GM15510 (cell line): ENCODE results near the gene ACTR1A.

ENCODE experiments used
- POLR2A ChIP-seq: IDR thresholded peaks from 3 replicates; pipeline ENCODE4 v1.6.1; 2011; ENCODE audit warnings: borderline replicate concordance; ENCODE audit not compliant: insufficient read length; ENCODE audit errors: extremely low read depth

Gene ACTR1A

GRCh38 chr10:102503264-102504178 lies 1.0 kb upstream of the ACTR1A start, which contains the start of gene SUFU:
Gene SUFU, plus strand, starts transcription at chr10:102503972. Its CDS starts 181 bp downstream, at chr10:102504153.
- TF ChIP-seq POLR2A = peak; percentile 87

GRCh38 chr10:102502029-102502336 lies 529 bp downstream of the ACTR1A start:
- TF ChIP-seq POLR2A = no peak

GRCh38 chr10:102501201-102502028 lies 1.1 kb downstream of the ACTR1A start:
- TF ChIP-seq POLR2A = no peak

GRCh38 chr10:102499356-102499755 lies 3.2 kb downstream of the ACTR1A start:
- TF ChIP-seq POLR2A = no peak

- TF ChIP-seq POLR2A = no peak
Measured at GRCh38 chr10:102497545-102497944, 5.0 kb downstream of the ACTR1A start.

- no peak for TF ChIP-seq POLR2A
Measured at GRCh38 chr10:102493771-102494170, 8.7 kb downstream of the ACTR1A start.

GRCh38 chr10:102492983-102493382 lies 9.5 kb downstream of the ACTR1A start:
- no peak for TF ChIP-seq POLR2A

- TF ChIP-seq POLR2A = no peak
Measured at GRCh38 chr10:102492344-102492939, 10.1 kb downstream of the ACTR1A start.

- TF ChIP-seq POLR2A = no peak
Measured at GRCh38 chr10:102491136-102491535, 11.4 kb downstream of the ACTR1A start.

- TF ChIP-seq POLR2A = no peak
Measured at GRCh38 chr10:102485093-102485784, 17.3 kb downstream of the ACTR1A start.

- no peak for TF ChIP-seq POLR2A
Measured at GRCh38 chr10:102484021-102484420, 18.5 kb downstream of the ACTR1A start.

- TF ChIP-seq POLR2A = no peak
Measured at GRCh38 chr10:102480396-102480795, 22.1 kb downstream of the ACTR1A start.

GRCh38 chr10:102479651-102480050 lies 22.9 kb downstream of the ACTR1A start:
- no peak for TF ChIP-seq POLR2A

GRCh38 chr10:102476466-102477141 lies 25.9 kb downstream of the ACTR1A start:
- TF ChIP-seq POLR2A = no peak
